SK-N-SH (cell line): Measurements from ENCODE around the gene CD163L1. TPM values are rescaled to one million over a fixed set of nuclear protein-coding genes. Genes with fewer than 3 reads are reported as not detected.

Experiments used
- CTCF ChIA-PET: fragments of 300-600, 350-600 bp; formaldehyde crosslinking; extraction: SDS; loops from one replicate; lab custom pipeline; 2021; lab: Yijun Ruan, JAX
- POLR2A ChIA-PET: fragments of 350-600 bp; sonication (Branson Sonifier 250); formaldehyde crosslinking; extraction: SDS; loops from one replicate; lab custom pipeline; 2020; ENCODE audit warnings: antibody characterized with exemption, inconsistent platforms; lab: Yijun Ruan, JAX
- DNase-seq: peaks from one replicate; pipeline ENCODE4 v3.0.0; 2012
- H2AFZ ChIP-seq: fragments of 200-600 bp; sonication (generic); 2 replicates; pipeline ENCODE4 v1.8.1; 2016; ENCODE audit warnings: antibody characterized with exemption, mild to moderate bottlenecking, low read depth
- H3F3A ChIP-seq: fragments of 200-600 bp; sonication (generic); replicated peaks from 2 replicates; pipeline ENCODE3; 2016; ENCODE audit warnings: antibody characterized with exemption, mild to moderate bottlenecking; ENCODE audit not compliant: insufficient read depth
- H3K27ac ChIP-seq, 2 experiments: fragments of 200-500 bp in 1 of 2; fragments of 200-600 bp in 1 of 2; sonication (Bioruptor generic) in 1 of 2; sonication (generic), shearing (Covaris generic) in 1 of 2; 2 replicates each; pipeline versions ENCODE4 v1.5.1 to v1.6.1; 2014 to 2016; ENCODE audit warnings: low read depth in 2 of 2, inconsistent platforms in 1 of 2, low read length in 1 of 2, mild to moderate bottlenecking in 1 of 2, mixed read lengths in 1 of 2
- H3K27me3 ChIP-seq: fragments of 200-600 bp; sonication (generic), shearing (Covaris generic); 2 replicates; pipeline ENCODE4 v1.6.1; 2016; ENCODE audit warnings: mixed run types; ENCODE audit not compliant: insufficient read depth
- H3K36me3 ChIP-seq, 2 experiments: fragments of 200-500 bp in 1 of 2; fragments of 200-600 bp in 1 of 2; sonication (Bioruptor generic) in 1 of 2; sonication (generic) in 1 of 2; replicated peaks in 1 of 2; 2 replicates each; pipeline versions ENCODE3 to v1.5.1; 2014 to 2016; ENCODE audit warnings: low read length in 1 of 2, mild to moderate bottlenecking in 1 of 2; ENCODE audit not compliant: insufficient read depth in 2 of 2, control insufficient read depth in 1 of 2
- H3K4me1 ChIP-seq, 2 experiments: fragments of 200-500 bp in 1 of 2; fragments of 200-600 bp in 1 of 2; sonication (Bioruptor generic) in 1 of 2; sonication (generic), shearing (Covaris generic) in 1 of 2; 2 replicates each; pipeline versions ENCODE4 v1.5.1 to v1.6.1; 2014 to 2016; ENCODE audit warnings: low read depth in 1 of 2, low read length in 1 of 2, mixed run types in 1 of 2; ENCODE audit not compliant: insufficient read depth in 2 of 2, control insufficient read depth in 1 of 2
- H3K4me2 ChIP-seq: fragments of 200-600 bp; sonication (generic), shearing (Covaris generic); 2 replicates; pipeline ENCODE4 v1.6.1; 2017; ENCODE audit warnings: mixed run types
- H3K4me3 ChIP-seq, 2 experiments: fragments of 200-500 bp in 1 of 2; fragments of 200-600 bp in 1 of 2; sonication (Bioruptor generic) in 1 of 2; sonication (generic), shearing (Covaris generic) in 1 of 2; 2 replicates each; pipeline versions ENCODE4 v1.5.1 to v1.8.1; 2014 to 2016; ENCODE audit warnings: low read depth in 2 of 2, inconsistent platforms in 1 of 2, low read length in 1 of 2, mild to moderate bottlenecking in 1 of 2, mixed read lengths in 1 of 2, moderate library complexity in 1 of 2
- H3K79me2 ChIP-seq: fragments of 200-600 bp; sonication (generic); 2 replicates; pipeline ENCODE4 v1.8.1; 2017; ENCODE audit warnings: mild to moderate bottlenecking; ENCODE audit not compliant: insufficient read depth
- H3K9ac ChIP-seq: fragments of 200-600 bp; sonication (generic); 2 replicates; pipeline ENCODE4 v1.6.1; 2017; ENCODE audit warnings: mixed run types
- H3K9me2 ChIP-seq: fragments of 200-600 bp; sonication (generic); 2 replicates; pipeline ENCODE4 v1.6.1; 2017; ENCODE audit warnings: mixed run types
- H3K9me3 ChIP-seq: fragments of 200-600 bp; sonication (generic); 2 replicates; pipeline ENCODE4 v1.6.1; 2017; ENCODE audit warnings: mixed run types, mild to moderate bottlenecking, moderate library complexity
- H4K20me1 ChIP-seq: fragments of 200-600 bp; sonication (generic); 2 replicates; pipeline ENCODE4 v1.6.1; 2017; ENCODE audit warnings: mild to moderate bottlenecking, mixed run types; ENCODE audit not compliant: insufficient read depth
- EP300 ChIP-seq, 2 experiments: IDR thresholded peaks; 2 replicates each; pipeline versions ENCODE4 v1.4.0 to v1.6.1; 2012; ENCODE audit warnings: borderline replicate concordance in 1 of 2, low read depth in 1 of 2, low read length in 1 of 2
- FOSL2 ChIP-seq: IDR thresholded peaks from 2 replicates; pipeline ENCODE4 v1.4.0; 2012; ENCODE audit warnings: low read depth, mild to moderate bottlenecking, moderate library complexity, borderline replicate concordance
- IRF3 ChIP-seq: fragments of 150-350 bp; IDR thresholded peaks from 2 replicates; pipeline ENCODE4 v1.6.1; 2016; ENCODE audit warnings: mild to moderate bottlenecking, low read depth, low read length
- MAX ChIP-seq: IDR thresholded peaks from 2 replicates; pipeline ENCODE4 v1.4.0; 2012; ENCODE audit warnings: low read depth
- MXI1 ChIP-seq: IDR thresholded peaks from 2 replicates; pipeline ENCODE4 v1.6.1; 2012; ENCODE audit warnings: mild to moderate bottlenecking, low read depth, low read length, improper control_type of control experiment
- RAD21 ChIP-seq: IDR thresholded peaks from 2 replicates; pipeline ENCODE4 v1.6.1; 2012; ENCODE audit warnings: mild to moderate bottlenecking, low read length
- REST ChIP-seq: IDR thresholded peaks from 2 replicates; pipeline ENCODE4 v1.6.1; 2012; ENCODE audit warnings: mild to moderate bottlenecking, low read depth, low read length, moderate library complexity
- SMC3 ChIP-seq: IDR thresholded peaks from 2 replicates; pipeline ENCODE4 v1.6.1; 2012; ENCODE audit warnings: low read depth, low read length, improper control_type of control experiment
- TAF1 ChIP-seq: IDR thresholded peaks from 2 replicates; pipeline ENCODE4 v1.6.1; 2012; ENCODE audit warnings: low read depth, mild to moderate bottlenecking, low read length, moderate library complexity, borderline replicate concordance
- TEAD4 ChIP-seq: IDR thresholded peaks from 2 replicates; pipeline ENCODE4 v1.4.0; 2012; ENCODE audit warnings: mild to moderate bottlenecking, borderline replicate concordance; ENCODE audit not compliant: insufficient read depth
- YY1 ChIP-seq: IDR thresholded peaks from 2 replicates; pipeline ENCODE4 v1.4.0; 2012; ENCODE audit warnings: low read depth, mild to moderate bottlenecking
- ZBTB33 ChIP-seq: IDR thresholded peaks from 2 replicates; pipeline ENCODE4 v1.4.0; 2012; ENCODE audit warnings: low read depth, borderline replicate concordance
- WGBS: methylation state at CpG from one replicate; pipeline ENCODE4 v1.1.6; 2017; ENCODE audit warnings: low lambda C conversion rate; 5-methylcytosine and 5-hydroxymethylcytosine counted together
- polyA plus RNA-seq, 3 experiments: library from polyadenylated mRNA; depleted of rRNA; stranded (reverse); fragments of >200 nt; gene quantifications; 2 replicates each; pipeline ENCODE4 v1.2.3, GENCODE V29; 2012

Gene CD163L1
- polyA plus RNA-seq, 1 of the 3 experiments (the other 2 are of a cell fraction): 0.25 TPM

GRCh38 chr12:7324176-7324575 lies 119.8 kb downstream of the CD163L1 start:
- ChIA-PET POLR2A (no interaction called here), CTCF (no interaction called here)
- H3F3A ChIP-seq: no peaks in the 10 kb centered on the region
- H3K4me1 ChIP-seq: no peaks in the 10 kb centered on the region
- no peaks in the 10 kb centered on the region for H4K20me1 ChIP-seq
- WGBS: 15% methylated on average over 5 of the region's 5 CpGs
- H3K9me3 ChIP-seq: no peaks in the 10 kb centered on the region; the same call in 1 of the 2 replicates
- DNase-seq: no peak
- H3K9ac ChIP-seq: no peak overlapping the region
- no peaks in the 10 kb centered on the region for H3K36me3 ChIP-seq
- no peaks in the 10 kb centered on the region for H3K9me2 ChIP-seq
- no peak for TF ChIP-seq TEAD4
- TF ChIP-seq FOSL2: no peak
- TF ChIP-seq RAD21: no peak
- TF ChIP-seq SMC3: no peak
- no peak for TF ChIP-seq EP300 (IDR thresholded peaks at IDR 0.05; ENCODE audit: borderline replicate concordance in 1 of 2, low read depth in 1 of 2, low read length in 1 of 2)
- TF ChIP-seq MAX: no peak
- TF ChIP-seq IRF3: no peak
- no peak for TF ChIP-seq REST
- no peak for TF ChIP-seq TAF1
- TF ChIP-seq ZBTB33: no peak
- no peak for TF ChIP-seq YY1
- TF ChIP-seq MXI1: no peak
- no peaks in the 10 kb centered on the region for H3K27me3 ChIP-seq
- H2AFZ ChIP-seq: no peak overlapping the region
- H3K4me3 ChIP-seq: no peak overlapping the region
- no peak overlapping the region for H3K4me2 ChIP-seq
- no peak overlapping the region for H3K27ac ChIP-seq
- no peaks in the 10 kb centered on the region for H3K79me2 ChIP-seq
